ENCODE results near the gene DOCK11.
A peak's percentile ranks its signal among the peaks of the same experiment; 100 is the strongest.

The DOCK11 gene

GRCh38 chrX:118503260-118504041 lies 7.8 kb downstream of the DOCK11 start:
- Histone ChIP-seq H3K9me3 (replicated peaks; ENCODE audit: low read length) (no peaks in the 10 kb centered on the region), H3K4me2 (ENCODE audit: low read length) (no peak overlapping the region), H3K27me3 (ENCODE audit: control insufficient read depth, insufficient read depth, low read length) (no peaks in the 10 kb centered on the region), H3K36me3 (ENCODE audit: insufficient read depth, low read length) (no peaks in the 10 kb centered on the region), H3K4me3 (ENCODE audit: low read length) (no peak overlapping the region), H3K4me1 (ENCODE audit: control insufficient read depth, insufficient read depth, low read length) (no peaks in the 10 kb centered on the region), H3K9ac (ENCODE audit: low read depth, low read length) (no peak overlapping the region)

- Histone ChIP-seq H3K9me3 (replicated peaks; ENCODE audit: low read length) (no peaks in the 10 kb centered on the region), H3K9ac (ENCODE audit: low read depth, low read length) (no peak overlapping the region), H3K36me3 (ENCODE audit: insufficient read depth, low read length) (no peaks in the 10 kb centered on the region), H3K4me1 (ENCODE audit: control insufficient read depth, insufficient read depth, low read length) (no peaks in the 10 kb centered on the region), H3K27me3 (ENCODE audit: control insufficient read depth, insufficient read depth, low read length) (no peaks in the 10 kb centered on the region), H3K4me2 (ENCODE audit: low read length) (no peak overlapping the region), H3K4me3 (ENCODE audit: low read length) (no peak overlapping the region)
Measured at GRCh38 chrX:118504581-118504980, 9.0 kb downstream of the DOCK11 start.

GRCh38 chrX:118506805-118507480 lies 11.3 kb downstream of the DOCK11 start:
- no peak overlapping the region for H3K4me2 ChIP-seq (ENCODE audit: low read length)
- no peaks in the 10 kb centered on the region for H3K27me3 ChIP-seq (ENCODE audit: control insufficient read depth, insufficient read depth, low read length)
- no peaks in the 10 kb centered on the region for H3K4me1 ChIP-seq (ENCODE audit: control insufficient read depth, insufficient read depth, low read length)
- H3K9ac ChIP-seq (ENCODE audit: low read depth, low read length): no peak overlapping the region
- no peak overlapping the region for H3K4me3 ChIP-seq (ENCODE audit: low read length)
- H3K9me3 ChIP-seq (replicated peaks; ENCODE audit: low read length): no peaks in the 10 kb centered on the region
- H3K36me3 ChIP-seq (ENCODE audit: insufficient read depth, low read length): no peaks in the 10 kb centered on the region

GRCh38 chrX:118507766-118508165 lies 12.2 kb downstream of the DOCK11 start:
- H3K9ac ChIP-seq (ENCODE audit: low read depth, low read length): no peak overlapping the region
- no peak overlapping the region for H3K4me2 ChIP-seq (ENCODE audit: low read length)
- H3K4me3 ChIP-seq (ENCODE audit: low read length): no peak overlapping the region
- no peaks in the 10 kb centered on the region for H3K4me1 ChIP-seq (ENCODE audit: control insufficient read depth, insufficient read depth, low read length)
- H3K36me3 ChIP-seq (ENCODE audit: insufficient read depth, low read length): no peaks in the 10 kb centered on the region
- no peaks in the 10 kb centered on the region for H3K9me3 ChIP-seq (replicated peaks; ENCODE audit: low read length)
- H3K27me3 ChIP-seq (ENCODE audit: control insufficient read depth, insufficient read depth, low read length): no peaks in the 10 kb centered on the region

- no peaks in the 10 kb centered on the region for H3K4me1 ChIP-seq (ENCODE audit: control insufficient read depth, insufficient read depth, low read length)
- no peaks in the 10 kb centered on the region for H3K9me3 ChIP-seq (replicated peaks; ENCODE audit: low read length)
- H3K36me3 ChIP-seq (ENCODE audit: insufficient read depth, low read length): no peaks in the 10 kb centered on the region
Measured at GRCh38 chrX:118508221-118508620, 12.6 kb downstream of the DOCK11 start.

GRCh38 chrX:118508635-118509034 lies 13.0 kb downstream of the DOCK11 start:
- Histone ChIP-seq H3K4me2 (ENCODE audit: low read length) (no peak overlapping the region), H3K4me1 (ENCODE audit: control insufficient read depth, insufficient read depth, low read length) (no peaks in the 10 kb centered on the region), H3K9ac (ENCODE audit: low read depth, low read length) (no peak overlapping the region), H3K4me3 (ENCODE audit: low read length) (no peak overlapping the region), H3K36me3 (ENCODE audit: insufficient read depth, low read length) (no peaks in the 10 kb centered on the region), H3K9me3 (replicated peaks; ENCODE audit: low read length) (no peaks in the 10 kb centered on the region), H3K27me3 (ENCODE audit: control insufficient read depth, insufficient read depth, low read length) (no peaks in the 10 kb centered on the region)

More at GRCh38 chrX:118508221-118508620, 12.6 kb downstream of the DOCK11 start:
- Histone ChIP-seq H3K27me3 (ENCODE audit: control insufficient read depth, insufficient read depth, low read length) (no peaks in the 10 kb centered on the region), H3K4me3 (ENCODE audit: low read length) (no peak overlapping the region), H3K4me2 (ENCODE audit: low read length) (no peak overlapping the region), H3K9ac (ENCODE audit: low read depth, low read length) (no peak overlapping the region)

- Histone ChIP-seq H3K9me3 (replicated peaks; ENCODE audit: low read length) (peaks cover 4% of the 10 kb centered on the region), H3K27me3 (ENCODE audit: control insufficient read depth, insufficient read depth, low read length) (no peaks in the 10 kb centered on the region), H3K9ac (ENCODE audit: low read depth, low read length) (no peak overlapping the region), H3K4me2 (ENCODE audit: low read length) (no peak overlapping the region), H3K4me1 (ENCODE audit: control insufficient read depth, insufficient read depth, low read length) (no peaks in the 10 kb centered on the region), H3K4me3 (ENCODE audit: low read length) (no peak overlapping the region), H3K36me3 (ENCODE audit: insufficient read depth, low read length) (no peaks in the 10 kb centered on the region)
Measured at GRCh38 chrX:118510111-118510510, 14.5 kb downstream of the DOCK11 start.

- Histone ChIP-seq H3K4me3 (ENCODE audit: low read length) (no peak overlapping the region), H3K4me2 (ENCODE audit: low read length) (no peak overlapping the region), H3K27me3 (ENCODE audit: control insufficient read depth, insufficient read depth, low read length) (no peaks in the 10 kb centered on the region), H3K4me1 (ENCODE audit: control insufficient read depth, insufficient read depth, low read length) (no peaks in the 10 kb centered on the region), H3K9me3 (replicated peaks; ENCODE audit: low read length) (peaks cover 4% of the 10 kb centered on the region), H3K9ac (ENCODE audit: low read depth, low read length) (no peak overlapping the region), H3K36me3 (ENCODE audit: insufficient read depth, low read length) (no peaks in the 10 kb centered on the region)
Measured at GRCh38 chrX:118513120-118513898, 17.7 kb downstream of the DOCK11 start.

- peak overlapping the region; percentile 58 for H3K4me3 ChIP-seq (ENCODE audit: low read length)
- no peaks in the 10 kb centered on the region for H3K27me3 ChIP-seq (ENCODE audit: control insufficient read depth, insufficient read depth, low read length)
Measured at GRCh38 chrX:118519411-118520215, 24.0 kb downstream of the DOCK11 start.

GRCh38 chrX:118520216-118521206 lies 24.9 kb downstream of the DOCK11 start:
- Histone ChIP-seq H3K4me1 (ENCODE audit: control insufficient read depth, insufficient read depth, low read length) (peaks cover 23% of the 10 kb centered on the region), H3K4me3 (ENCODE audit: low read length) (peak overlapping the region; percentile 58), H3K9ac (ENCODE audit: low read depth, low read length) (peak overlapping the region; percentile 37), H3K4me2 (ENCODE audit: low read length) (peak overlapping the region; percentile 73), H3K27me3 (ENCODE audit: control insufficient read depth, insufficient read depth, low read length) (no peaks in the 10 kb centered on the region), H3K36me3 (ENCODE audit: insufficient read depth, low read length) (no peaks in the 10 kb centered on the region), H3K9me3 (replicated peaks; ENCODE audit: low read length) (no peaks in the 10 kb centered on the region)

More at GRCh38 chrX:118519411-118520215, 24.0 kb downstream of the DOCK11 start:
- no peaks in the 10 kb centered on the region for H3K36me3 ChIP-seq (ENCODE audit: insufficient read depth, low read length)
- peak overlapping the region; percentile 73 for H3K4me2 ChIP-seq (ENCODE audit: low read length)
- H3K9me3 ChIP-seq (replicated peaks; ENCODE audit: low read length): peaks cover 4% of the 10 kb centered on the region
- H3K9ac ChIP-seq (ENCODE audit: low read depth, low read length): peak overlapping the region; percentile 14
- peaks cover 23% of the 10 kb centered on the region for H3K4me1 ChIP-seq (ENCODE audit: control insufficient read depth, insufficient read depth, low read length)

Measured in skeletal muscle satellite cell (primary cell).